Spleen (tissue), 7 donors: Measurements from ENCODE around the gene ATOH8.

Experiments used
- POLR2A ChIP-seq, 3 donors: fragments of 450-650 bp; IDR thresholded peaks; one replicate each; pipeline ENCODE4 v1.5.1; 2017; ENCODE audit warnings: antibody characterized with exemption in 3 of 3, mild to moderate bottlenecking in 1 of 3
- POLR2AphosphoS5 ChIP-seq, 3 donors: sonication (generic); formaldehyde crosslinking; IDR thresholded peaks; one replicate each; pipeline ENCODE4 v1.5.1; 2017; ENCODE audit warnings: antibody characterized with exemption in 3 of 3
- TF ChIP-seq, protein P1 (sequence below), 11 experiments: fragments of 200-600 bp in 7 of 11; fragments of 450-650 bp in 4 of 11; sonication (generic) in 4 of 11; IDR thresholded peaks in 8 of 11; conservative IDR thresholded peaks in 3 of 11; 1 replicate in 7 of 11; 2 replicates in 4 of 11; pipeline versions ENCODE4 v1.4.0 to v1.8.0; 2016 to 2021; ENCODE audit warnings: antibody characterized with exemption in 11 of 11, inconsistent platforms in 4 of 11, mild to moderate bottlenecking in 1 of 11
- donor health status: DM: no; HTN: no; CAD: no; lungs with moderate emphysema.
- donor health status: DM: no; HTN: no; CAD: no.
- donor health status: DM: no; HTN: no; CAD: no.

- TF ChIP-seq, protein P1, sequence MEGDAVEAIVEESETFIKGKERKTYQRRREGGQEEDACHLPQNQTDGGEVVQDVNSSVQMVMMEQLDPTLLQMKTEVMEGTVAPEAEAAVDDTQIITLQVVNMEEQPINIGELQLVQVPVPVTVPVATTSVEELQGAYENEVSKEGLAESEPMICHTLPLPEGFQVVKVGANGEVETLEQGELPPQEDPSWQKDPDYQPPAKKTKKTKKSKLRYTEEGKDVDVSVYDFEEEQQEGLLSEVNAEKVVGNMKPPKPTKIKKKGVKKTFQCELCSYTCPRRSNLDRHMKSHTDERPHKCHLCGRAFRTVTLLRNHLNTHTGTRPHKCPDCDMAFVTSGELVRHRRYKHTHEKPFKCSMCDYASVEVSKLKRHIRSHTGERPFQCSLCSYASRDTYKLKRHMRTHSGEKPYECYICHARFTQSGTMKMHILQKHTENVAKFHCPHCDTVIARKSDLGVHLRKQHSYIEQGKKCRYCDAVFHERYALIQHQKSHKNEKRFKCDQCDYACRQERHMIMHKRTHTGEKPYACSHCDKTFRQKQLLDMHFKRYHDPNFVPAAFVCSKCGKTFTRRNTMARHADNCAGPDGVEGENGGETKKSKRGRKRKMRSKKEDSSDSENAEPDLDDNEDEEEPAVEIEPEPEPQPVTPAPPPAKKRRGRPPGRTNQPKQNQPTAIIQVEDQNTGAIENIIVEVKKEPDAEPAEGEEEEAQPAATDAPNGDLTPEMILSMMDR (IDR thresholded peaks at IDR 0.05 in 8 of 11, conservative IDR thresholded peaks at IDR 0.05 in 3 of 11) = no peak
- TF ChIP-seq POLR2A (IDR thresholded peaks at IDR 0.05) (no peak), POLR2AphosphoS5 (IDR thresholded peaks at IDR 0.05) (no peak)
Measured at GRCh38 chr2:85723707-85724360, 30.0 kb upstream of the ATOH8 start.
